EH (cell line): ENCODE measurements around the gene PRDM13.
"Not testable (repeated sequence)": the region's sequence is repeated elsewhere in the genome, so short reads cannot be mapped to it uniquely, and the experiment has no call there.

Experiments used
- DNase-seq: peaks from one replicate; pipeline ENCODE4 v3.0.0-alpha.2; 2015; ENCODE audit warnings: low read depth

Gene PRDM13

DNA sequence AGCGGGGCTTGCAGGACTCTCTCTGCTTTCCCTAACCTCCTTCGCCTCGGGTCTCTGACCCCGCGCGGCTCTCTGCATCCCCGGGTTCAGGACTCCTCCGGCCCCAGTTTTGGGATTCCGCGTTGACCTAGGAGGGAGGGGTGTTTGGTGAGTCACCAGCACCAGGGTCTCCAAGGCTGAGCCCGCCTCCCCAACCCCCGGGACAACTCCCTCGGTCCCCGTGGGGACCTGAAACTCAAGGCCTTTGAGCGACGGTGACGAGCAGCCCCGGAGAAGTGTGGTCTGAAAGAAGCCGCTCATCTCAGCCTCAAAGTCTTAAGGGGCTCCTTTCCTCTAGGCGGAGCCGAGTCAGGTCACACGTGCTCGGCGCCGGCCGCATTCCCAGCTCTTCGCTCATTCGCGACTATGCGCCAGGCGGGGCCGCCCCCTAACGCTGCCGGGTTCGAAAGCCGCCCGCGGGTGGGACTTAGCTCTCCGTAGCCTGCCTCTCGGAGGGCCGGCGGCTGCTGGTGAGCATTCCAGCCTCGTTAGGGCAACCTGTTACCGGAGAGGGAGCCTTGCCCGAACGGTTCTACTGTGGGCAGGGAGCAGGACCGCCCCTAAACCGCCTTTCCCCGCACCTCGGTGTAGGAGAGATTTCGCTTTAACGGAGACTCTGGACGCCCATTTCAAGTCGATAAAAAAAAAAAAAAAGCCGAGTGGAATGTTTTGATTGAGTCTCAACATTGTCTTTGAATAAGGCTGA, 3.0 kb upstream of the PRDM13 start:
- peak; percentile 38 for DNase-seq

DNA sequence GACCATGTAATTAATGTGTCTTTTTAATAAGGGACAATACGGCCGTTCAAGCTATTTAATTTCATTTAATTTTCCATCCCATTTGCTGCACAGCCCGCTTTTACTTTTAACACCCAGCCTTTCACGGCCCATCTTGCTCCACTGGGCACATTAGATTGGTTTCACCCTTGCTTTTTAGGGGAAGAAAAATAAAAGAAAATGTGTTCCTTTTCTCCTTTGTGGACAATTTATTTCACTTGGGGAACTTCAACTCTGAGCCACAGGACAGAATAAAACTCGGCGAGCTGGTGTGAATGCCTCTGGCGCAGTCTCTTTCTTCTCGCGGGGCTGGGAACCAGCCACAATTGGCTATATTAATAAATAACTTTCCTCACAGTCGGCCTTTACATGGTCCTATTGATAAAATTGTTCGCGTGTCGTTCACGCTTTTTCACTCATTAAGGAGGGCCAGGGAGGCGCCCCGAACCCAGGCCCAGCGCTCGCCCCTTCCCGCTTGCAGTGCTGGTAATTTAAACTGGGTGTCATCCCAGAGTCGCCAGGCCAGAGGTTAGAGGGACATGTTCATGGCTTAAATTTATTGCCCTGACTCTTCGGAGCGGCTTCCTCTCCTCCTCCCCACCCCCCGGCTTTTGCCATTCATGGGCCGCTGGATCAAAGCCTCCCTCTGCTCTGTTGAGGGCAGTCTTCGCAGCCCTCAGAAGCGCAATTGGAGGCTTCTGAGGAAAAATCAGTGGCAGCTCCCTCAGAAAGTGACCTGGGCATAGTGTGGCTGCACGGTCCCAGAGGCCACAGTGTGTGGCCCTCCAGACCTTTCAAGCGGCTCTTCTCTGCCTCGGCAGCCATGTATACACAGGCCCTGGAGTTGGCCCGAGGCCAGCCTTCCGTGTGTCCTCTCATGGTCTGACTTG, 2.2 kb upstream of the PRDM13 start:
- no peak for DNase-seq

DNA sequence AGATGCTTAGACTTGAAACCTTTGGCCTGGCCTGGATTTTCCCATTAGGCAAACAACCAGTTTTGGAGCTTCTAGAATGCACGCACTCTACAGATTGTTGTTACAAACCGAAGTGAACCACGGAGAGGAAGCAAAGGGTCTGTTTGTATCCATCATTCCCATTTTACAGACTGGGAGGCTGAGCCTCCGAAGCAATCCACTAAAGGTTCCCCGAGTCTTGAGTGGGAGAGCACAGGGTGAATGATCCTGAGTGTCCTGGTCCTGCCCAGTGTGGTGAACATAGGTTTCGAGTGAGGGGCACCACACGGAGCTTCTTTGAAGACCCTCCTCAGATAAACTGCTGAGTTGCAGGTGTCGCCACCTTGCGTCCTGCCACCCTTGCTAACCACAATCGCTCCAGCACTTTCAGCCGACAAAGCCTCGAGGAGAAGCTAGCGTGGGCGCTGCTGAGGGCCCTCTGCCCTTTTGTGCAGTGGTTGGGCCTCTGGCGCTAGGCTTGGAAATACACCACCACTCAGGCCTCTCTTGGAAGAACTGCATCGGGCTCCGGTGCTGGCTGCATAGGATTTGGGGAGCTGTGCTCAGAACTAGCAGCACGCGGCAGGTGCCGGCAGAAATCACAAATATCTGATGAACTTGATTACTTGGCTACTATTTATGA, 1.4 kb upstream of the PRDM13 start:
- DNase-seq = no peak

DNA sequence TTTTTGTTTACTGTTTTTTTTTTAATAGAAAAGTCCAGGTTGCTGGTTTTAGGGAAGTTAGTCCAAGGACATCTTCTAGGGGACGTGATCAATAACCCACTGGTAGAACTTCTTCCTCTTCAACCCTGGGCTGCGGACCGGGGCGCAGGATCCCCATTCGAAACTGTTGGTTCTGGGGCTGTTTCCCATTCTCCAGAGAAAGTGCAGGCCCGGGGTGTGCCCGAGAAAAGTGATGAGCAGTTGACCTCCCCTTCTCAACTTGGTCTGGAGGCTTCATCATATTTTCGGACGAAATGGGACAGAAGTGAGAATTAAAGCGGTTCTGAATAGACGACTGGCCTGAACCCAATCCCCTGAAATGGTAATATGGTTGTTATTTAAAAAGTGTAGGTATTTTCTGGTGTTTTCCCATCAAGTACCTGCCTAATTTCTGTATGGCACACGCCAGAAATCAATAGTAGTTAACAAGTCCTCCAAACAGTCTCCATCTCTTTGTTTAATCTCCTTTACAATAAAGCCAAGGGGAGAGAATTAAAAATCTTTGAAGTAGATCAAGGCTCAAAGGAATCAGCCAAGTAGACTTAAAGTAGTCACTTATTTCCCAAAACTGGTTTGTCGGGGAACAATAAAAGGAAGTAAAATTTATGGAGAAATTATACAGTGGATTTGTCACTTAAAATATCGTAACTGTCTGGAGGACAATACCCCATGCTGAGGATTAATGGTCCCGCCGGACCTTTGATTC, 550 bp upstream of the PRDM13 start:
- no peak for DNase-seq

DNA sequence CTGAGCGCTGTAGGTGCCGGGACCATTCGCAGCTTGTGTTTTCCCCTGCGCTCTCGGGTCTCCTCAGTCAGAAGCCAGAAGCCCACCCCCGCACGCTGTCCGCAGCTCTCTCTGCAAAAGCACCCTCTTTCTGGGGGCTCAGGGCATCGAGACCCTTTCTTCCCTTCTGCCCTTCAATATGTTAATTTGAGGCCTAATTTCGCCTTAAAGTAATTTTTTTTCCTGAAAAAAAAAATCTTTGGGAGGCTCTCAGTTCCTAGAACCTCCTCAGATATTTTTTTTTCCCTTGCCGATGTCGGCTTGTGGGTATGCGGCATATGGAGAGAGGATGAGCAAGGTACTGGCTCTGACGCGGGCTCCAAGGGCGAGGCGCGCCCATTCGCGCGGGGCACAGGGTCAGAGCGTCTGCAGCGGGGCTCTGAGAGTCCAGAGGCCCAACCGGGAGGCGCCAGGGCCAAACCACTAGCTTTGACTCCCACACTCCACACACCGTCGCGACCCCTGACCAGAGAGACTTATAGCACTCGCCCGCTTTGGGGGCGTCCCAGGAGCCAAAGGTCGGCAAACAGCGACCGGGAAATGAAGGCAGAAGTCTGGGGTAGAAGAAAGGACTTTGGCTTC, 893 bp downstream of the PRDM13 start:
- no peak for DNase-seq

DNA sequence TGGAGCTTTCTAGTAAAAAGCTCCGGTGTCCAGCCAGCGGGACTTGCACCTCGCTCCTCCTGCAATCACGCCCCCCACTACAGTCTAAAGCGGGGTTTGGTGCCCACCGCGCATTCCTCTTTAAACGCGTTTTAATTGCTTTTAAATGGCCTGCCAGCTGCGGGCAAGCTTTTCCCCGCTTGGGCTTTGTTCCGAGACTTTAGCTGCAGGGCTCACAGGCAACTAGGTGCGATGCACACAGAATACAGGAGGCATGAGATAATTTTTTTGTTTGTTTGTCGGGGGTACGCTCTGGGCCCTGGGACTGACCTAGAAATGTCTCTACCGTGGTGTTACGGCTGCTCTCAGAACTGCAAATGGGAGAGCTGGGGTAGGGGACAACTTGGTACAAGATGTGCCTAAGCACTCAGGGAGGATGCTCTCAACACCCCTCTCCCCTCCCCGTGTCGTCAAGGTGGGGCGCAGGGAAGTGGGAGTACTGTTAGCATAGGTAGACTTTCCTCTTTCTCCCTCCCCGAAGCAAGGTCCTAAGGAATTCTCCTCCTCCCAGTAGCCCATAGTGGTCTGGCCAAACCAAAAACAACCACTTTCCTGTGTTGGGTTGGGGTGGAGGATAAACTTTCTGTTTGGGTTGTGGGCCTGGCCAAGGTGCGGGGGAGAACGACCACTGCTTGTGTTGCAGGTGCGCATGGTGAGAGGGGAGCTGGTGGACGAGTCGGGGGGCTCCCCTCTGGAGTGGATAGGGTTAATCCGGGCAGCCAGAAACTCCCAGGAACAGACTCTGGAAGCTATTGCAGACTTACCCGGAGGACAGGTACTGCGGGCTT, 1.6 kb downstream of the PRDM13 start:
- no peak for DNase-seq

DNA sequence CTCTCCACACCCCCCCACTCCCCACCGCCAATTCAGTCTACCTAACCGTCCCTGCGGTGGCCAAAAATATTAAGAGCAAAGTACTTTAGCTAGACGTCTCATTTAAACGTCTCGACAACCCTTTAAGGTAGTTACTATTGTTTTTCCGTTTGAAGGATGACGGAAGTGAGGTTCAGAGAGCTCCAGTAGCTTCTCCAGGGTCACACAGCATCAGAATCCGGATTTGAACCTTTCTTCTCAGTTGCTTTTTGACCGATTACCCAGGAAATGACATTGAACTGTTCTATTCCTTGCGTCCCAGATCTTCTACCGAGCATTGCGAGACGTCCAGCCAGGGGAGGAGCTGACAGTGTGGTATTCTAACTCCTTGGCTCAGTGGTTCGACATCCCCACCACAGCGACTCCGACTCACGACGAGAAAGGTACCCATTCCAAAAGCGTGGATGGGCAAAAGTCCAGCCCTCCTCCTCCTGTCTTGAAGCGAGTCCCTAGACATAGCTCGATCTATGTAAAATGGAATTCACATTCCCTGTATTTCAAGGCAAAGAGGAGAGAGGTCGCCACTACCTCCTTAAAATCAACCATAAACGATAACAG, 2.4 kb downstream of the PRDM13 start:
- no peak for DNase-seq

DNA sequence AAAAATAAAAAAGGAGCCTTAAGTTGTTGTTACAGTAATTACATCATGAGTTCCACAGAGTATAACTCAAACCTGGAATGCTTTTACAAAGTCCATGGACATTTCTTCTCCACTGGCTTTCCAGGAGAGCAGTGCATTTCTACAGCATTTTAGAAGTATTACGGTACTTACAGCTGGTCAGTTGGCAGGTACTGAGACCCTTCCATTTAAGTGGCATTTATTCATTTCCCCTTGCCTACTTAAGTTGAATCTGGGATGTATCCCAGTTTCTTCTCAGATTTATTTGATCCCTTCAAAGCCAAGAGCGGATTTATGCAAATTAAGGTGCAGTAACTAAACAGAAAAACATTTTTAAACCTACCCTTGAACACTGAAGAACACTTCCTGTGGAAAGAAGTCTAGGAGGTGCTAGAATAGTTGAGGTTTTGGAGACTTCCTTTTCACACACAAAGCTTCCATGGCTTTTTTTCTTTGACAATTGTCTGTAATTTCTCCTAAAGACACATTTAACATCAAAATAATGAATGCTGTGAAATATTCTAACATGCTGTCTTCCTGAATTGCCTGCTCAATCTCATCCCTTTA, 3.4 kb downstream of the PRDM13 start:
- no peak for DNase-seq

DNA sequence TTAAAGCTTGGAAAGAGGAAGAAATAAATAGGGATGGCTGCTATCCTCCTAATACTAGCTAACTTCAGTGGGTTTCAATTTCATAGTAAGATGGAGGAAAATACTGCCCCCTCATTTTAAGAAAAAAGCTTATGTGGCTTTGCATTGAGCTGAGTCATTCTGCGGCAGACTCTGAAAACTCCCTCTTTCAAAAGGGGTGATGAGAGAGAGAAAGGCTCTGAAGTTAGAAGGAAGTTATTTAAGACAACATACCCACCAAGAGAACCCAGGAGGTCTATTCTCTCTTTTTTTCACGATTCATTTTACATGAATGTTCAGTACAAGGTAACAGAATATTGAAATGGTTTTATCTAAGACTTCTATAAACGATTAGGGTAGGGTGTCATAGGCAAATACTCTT, 4.5 kb downstream of the PRDM13 start:
- DNase-seq = no peak

DNA sequence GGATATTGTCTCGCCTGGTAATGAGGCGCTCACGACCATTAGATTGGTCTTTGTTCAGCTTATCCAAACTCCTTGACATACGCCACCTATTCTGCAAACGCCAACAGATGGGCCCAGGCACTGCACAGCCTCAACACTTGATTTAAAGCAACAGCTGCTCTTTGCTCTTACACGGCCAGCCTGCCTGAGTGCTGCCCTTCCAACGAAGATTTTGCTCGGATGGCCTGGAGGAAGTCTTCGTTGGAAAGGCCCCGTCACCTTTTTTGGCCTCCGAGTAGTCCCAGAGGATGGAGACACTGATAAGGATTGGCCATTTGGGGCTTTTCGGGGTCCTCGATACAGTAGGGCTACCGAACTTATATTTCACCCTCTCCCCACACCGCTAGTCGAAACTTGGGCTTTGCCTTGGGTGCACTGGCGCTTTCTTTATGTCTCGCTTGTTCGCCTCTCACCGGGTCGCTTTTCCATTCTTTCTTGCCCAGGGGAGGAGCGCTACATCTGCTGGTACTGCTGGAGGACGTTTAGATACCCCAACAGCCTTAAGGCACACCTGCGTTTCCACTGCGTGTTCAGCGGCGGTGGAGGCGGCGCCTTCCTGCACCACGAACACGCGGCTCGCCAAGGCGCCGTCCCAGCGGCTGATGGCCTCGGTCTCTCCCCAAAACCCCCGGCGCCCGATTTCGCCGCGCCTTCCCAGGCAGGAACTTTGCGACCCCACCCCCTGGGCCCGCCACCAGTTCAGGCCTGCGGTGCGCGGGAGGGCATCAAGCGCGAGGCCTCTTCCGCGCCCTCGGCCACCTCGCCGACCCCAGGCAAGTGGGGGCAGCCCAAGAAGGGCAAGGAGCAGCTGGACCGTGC, 6.1 kb downstream of the PRDM13 start:
- DNase-seq = no peak

DNA sequence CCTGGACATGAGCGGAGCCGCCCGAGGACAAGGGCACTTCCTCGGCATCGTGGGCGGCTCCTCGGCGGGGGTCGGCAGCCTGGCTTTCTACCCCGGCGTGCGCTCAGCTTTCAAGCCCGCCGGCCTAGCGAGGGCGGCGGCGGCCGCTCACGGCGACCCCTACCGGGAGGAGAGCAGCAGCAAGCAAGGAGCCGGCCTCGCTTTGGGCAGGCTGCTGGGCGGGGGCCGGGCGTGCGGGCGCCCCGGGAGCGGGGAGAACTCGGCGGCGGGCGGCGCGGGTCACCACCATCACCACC, 6.7 kb downstream of the PRDM13 start:
- peak; percentile 27 for DNase-seq

DNA sequence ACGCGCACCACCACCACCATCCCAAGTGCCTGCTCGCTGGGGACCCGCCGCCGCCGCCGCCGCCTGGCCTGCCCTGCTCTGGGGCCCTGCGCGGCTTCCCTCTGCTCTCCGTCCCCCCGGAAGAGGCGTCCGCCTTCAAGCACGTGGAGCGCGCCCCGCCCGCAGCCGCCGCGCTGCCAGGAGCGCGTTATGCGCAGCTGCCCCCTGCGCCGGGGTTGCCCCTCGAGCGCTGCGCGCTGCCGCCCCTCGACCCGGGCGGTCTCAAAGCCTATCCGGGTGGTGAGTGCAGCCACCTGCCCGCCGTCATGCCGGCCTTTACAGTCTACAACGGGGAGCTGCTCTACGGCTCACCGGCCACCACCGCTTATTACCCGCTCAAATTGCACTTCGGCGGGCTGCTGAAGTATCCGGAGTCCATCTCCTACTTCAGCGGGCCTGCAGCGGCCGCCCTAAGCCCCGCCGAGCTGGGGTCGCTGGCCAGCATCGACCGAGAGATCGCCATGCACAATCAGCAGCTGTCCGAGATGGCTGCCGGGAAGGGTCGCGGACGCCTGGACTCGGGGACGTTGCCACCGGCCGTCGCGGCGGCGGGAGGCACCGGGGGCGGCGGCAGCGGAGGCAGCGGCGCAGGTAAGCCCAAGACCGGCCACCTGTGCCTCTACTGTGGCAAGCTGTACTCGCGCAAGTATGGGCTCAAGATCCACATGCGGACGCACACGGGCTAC, 7.2 kb downstream of the PRDM13 start:
- peak; percentile 23 for DNase-seq

DNA sequence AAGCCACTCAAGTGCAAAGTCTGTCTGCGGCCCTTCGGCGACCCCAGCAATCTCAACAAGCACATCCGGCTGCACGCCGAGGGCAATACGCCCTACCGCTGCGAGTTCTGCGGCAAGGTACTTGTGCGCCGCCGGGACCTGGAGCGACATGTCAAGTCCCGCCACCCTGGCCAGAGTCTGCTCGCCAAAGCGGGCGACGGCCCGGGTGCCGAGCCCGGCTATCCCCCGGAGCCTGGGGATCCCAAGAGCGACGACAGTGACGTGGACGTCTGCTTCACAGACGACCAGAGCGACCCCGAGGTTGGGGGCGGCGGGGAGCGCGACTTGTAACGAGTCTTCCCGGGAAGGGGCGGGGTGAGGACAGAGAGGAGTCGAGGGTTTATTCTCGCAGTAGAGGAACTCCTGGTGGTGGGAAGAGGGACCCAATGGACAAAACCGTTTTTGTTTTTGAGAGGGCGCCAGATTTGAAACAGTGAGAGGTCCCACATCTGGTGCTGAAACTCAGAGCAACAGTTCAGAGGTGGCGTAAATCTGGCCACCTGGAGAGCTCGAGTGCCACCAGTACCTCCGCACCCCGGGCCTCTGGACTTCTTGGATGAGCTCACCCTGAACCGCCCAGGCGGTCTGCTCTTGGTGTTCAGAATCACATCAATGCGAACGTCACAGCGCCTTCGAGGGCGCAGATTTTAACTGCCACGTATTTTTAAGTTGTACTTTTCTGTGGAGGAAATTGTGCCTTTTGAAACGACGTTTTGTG, 8.0 kb downstream of the PRDM13 start:
- DNase-seq = no peak

DNA sequence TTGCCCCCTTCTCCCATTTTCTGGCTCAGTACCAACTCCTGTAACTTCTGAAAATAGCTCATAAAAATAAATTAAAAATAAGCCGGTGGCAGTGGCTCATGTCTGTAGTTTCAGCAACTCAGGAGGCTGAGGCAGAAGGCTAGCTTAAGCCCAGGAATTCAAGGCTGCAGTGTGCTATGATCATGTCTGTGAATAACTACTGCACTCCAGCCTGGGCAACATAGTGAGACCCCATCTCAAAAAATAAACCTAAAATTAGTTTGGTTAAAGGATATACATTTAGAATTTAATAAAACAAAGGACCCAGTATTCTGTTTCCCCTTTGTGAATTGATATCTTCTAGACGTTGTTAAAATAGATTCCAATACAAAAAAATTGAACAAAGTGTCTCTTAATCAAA, 10.5 kb downstream of the PRDM13 start:
- no peak for DNase-seq

DNA sequence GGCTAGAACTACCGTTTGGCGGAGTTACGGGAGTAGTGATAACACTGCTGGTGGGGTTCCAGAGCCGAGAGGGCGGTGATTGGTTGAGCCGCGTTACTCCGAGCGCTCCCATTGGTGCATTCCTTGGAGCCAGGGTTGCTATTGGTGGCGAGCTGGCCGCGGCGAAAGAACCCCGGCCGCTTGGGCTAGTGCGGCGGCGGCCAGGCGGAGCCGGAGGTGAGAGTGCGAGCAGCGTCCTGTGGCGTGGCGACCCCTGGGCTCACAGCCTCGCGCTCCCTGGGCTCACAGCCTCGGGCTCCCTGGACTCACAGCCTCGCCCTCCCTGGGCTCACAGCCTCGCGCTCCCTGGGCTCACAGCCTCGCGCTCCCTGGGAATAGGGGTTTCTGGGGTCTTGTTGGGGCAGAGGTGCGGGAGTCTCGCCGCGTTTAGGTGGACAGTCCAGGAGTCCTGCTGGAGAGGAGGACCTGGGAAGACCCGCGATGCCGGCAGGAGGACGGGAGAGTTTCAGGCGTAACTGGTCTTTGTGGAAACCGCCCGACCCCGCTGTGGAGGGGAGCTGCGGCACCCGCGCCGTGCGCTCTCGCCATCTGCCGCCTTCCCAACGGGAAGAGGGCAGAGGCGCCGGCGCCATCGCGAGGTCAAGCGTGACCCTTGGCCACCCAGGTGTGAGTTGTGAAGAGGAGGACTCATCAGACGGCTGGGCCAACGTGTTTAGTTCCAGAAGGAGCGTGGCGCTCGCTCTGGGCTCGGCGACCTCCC, 12.2 kb downstream of the PRDM13 start:
- DNase-seq = no peak

DNA sequence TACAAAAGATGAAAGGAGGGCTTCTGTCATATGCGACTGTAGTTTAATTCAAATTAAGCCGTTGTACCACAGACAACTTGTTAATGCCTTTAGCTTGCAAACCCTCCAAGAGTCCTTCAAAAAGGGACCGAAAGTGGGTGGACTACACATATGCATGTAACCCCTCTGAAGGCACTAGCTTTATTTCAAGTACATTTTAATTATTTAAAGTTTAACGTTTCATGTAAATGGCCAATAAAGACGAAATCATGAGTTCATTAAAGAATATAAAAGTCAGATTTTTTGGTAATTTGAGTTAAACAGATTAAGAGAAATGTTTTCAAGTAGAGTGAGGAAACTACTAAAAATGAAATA, 12.8 kb downstream of the PRDM13 start:
- no peak for DNase-seq

DNA sequence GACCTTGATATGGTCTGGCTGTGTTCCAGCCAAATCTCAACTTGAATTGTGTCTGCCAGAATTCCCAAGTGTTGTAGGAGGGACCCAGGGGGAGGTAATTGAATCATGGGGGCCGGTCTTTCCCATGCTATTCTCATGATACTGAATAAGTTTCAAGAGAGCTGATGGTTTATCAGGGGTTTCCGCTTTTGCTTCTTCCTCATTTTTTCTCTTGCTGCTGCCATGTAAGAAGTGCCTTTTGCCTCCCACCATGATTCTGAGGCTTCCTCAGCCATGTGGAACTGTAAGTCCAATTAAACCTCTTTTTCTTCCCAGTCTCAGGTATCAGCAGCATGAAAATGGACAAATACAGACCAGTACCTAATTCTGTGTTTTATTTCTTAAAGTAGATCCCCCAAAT, 15.4 kb downstream of the PRDM13 start:
- DNase-seq = not testable (repeated sequence)
